ENCODE results near the gene C21orf91.

DNA sequence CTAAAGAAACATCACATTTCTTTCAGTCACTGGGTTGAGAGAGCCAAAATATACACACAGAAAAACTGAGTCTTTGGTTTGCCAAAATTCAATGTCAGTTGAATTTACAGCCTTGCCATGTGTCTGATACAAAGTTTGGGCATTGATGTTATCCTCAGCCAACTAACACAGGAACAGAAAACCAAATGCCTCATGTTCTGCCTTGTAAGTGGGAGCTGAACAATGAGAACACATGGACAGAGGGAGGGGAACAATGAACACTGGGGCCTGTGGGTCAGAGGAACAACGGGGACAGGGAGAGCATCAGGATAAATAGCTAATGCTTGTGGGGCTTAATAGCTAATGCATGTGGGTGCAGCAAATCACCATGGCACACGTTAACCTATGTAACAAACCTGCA is 39.6 kb upstream of the C21orf91 start:
- TF ChIP-seq, protein P1, sequence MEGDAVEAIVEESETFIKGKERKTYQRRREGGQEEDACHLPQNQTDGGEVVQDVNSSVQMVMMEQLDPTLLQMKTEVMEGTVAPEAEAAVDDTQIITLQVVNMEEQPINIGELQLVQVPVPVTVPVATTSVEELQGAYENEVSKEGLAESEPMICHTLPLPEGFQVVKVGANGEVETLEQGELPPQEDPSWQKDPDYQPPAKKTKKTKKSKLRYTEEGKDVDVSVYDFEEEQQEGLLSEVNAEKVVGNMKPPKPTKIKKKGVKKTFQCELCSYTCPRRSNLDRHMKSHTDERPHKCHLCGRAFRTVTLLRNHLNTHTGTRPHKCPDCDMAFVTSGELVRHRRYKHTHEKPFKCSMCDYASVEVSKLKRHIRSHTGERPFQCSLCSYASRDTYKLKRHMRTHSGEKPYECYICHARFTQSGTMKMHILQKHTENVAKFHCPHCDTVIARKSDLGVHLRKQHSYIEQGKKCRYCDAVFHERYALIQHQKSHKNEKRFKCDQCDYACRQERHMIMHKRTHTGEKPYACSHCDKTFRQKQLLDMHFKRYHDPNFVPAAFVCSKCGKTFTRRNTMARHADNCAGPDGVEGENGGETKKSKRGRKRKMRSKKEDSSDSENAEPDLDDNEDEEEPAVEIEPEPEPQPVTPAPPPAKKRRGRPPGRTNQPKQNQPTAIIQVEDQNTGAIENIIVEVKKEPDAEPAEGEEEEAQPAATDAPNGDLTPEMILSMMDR (IDR thresholded peaks at IDR 0.05) = no peak
- TF ChIP-seq POLR2A (IDR thresholded peaks at IDR 0.05) = no peak

Measured in Peyer's patch (tissue), 4 donors.